Fibroblast of lung (primary cell): ENCODE results near the gene CYTIP. TPM values are rescaled to one million over a fixed set of nuclear protein-coding genes. Genes with fewer than 3 reads are reported as not detected.

Source experiments
- DNase-seq, 2 donors: peaks; one replicate each; pipeline versions ENCODE4 v3.0.0 to v3.0.0-alpha.2; 2010; ENCODE audit warnings: low read depth in 2 of 2
- H2AFZ ChIP-seq: 2 replicates; pipeline ENCODE4 v1.5.1; 2012; ENCODE audit warnings: low read length, control low read depth, inconsistent platforms
- H3K27ac ChIP-seq: 2 replicates; pipeline ENCODE4 v1.5.1; 2011; ENCODE audit warnings: low read length, control low read depth; ENCODE audit not compliant: insufficient read depth
- H3K27me3 ChIP-seq: 2 replicates; pipeline ENCODE4 v1.5.1; 2011; ENCODE audit warnings: mild to moderate bottlenecking, low read length; ENCODE audit not compliant: control insufficient read depth, insufficient read depth
- H3K36me3 ChIP-seq: 2 replicates; pipeline ENCODE4 v1.5.1; 2011; ENCODE audit warnings: low read length; ENCODE audit not compliant: control insufficient read depth, insufficient read depth
- H3K4me1 ChIP-seq: 2 replicates; pipeline ENCODE4 v1.5.1; 2011; ENCODE audit warnings: low read length; ENCODE audit not compliant: control insufficient read depth, insufficient read depth; ENCODE audit errors: extremely low read depth
- H3K4me2 ChIP-seq: 2 replicates; pipeline ENCODE4 v1.5.1; 2011; ENCODE audit warnings: low read length, control low read depth; ENCODE audit not compliant: insufficient read depth; ENCODE audit errors: extremely low read depth
- H3K4me3 ChIP-seq, 4 experiments: fragments of 200-600 bp in 1 of 4; sonication (generic) in 1 of 4; replicated peaks in 1 of 4; 2 replicates each; pipeline ENCODE4 v1.5.1; 2011 to 2016; ENCODE audit warnings: low read length in 4 of 4, low read depth in 3 of 4, mild to moderate bottlenecking in 3 of 4, control low read depth in 2 of 4, inconsistent platforms in 1 of 4, mixed read lengths in 1 of 4; ENCODE audit not compliant: insufficient read depth in 1 of 4; ENCODE audit errors: control extremely low read depth in 1 of 4
- H3K79me2 ChIP-seq: 2 replicates; pipeline ENCODE4 v1.5.1; 2012; ENCODE audit warnings: mild to moderate bottlenecking, low read length, inconsistent platforms; ENCODE audit not compliant: control insufficient read depth, insufficient read depth
- H3K9ac ChIP-seq: 2 replicates; pipeline ENCODE4 v1.5.1; 2011; ENCODE audit warnings: mild to moderate bottlenecking, low read length, control low read depth; ENCODE audit not compliant: insufficient read depth
- H3K9me3 ChIP-seq: 2 replicates; pipeline ENCODE4 v1.5.1; 2012; ENCODE audit warnings: low read depth, low read length; ENCODE audit not compliant: control insufficient read depth, insufficient read depth
- H4K20me1 ChIP-seq: 2 replicates; pipeline ENCODE4 v1.5.1; 2011; ENCODE audit warnings: low read length; ENCODE audit not compliant: control insufficient read depth, insufficient read depth; ENCODE audit errors: extremely low read depth
- EZH2 ChIP-seq: IDR thresholded peaks from 2 replicates; pipeline ENCODE4 v1.5.1; 2012; ENCODE audit warnings: low read length, control low read depth, mild to moderate bottlenecking; ENCODE audit errors: missing control alignments
- polyA plus RNA-seq, 2 donors: library from polyadenylated mRNA; depleted of rRNA in 1 of 2; stranded (reverse) in 1 of 2; unstranded in 1 of 2; fragments of >200 nt; gene quantifications; 2 replicates each; pipeline ENCODE4 v1.2.1, GENCODE V29; 2011 to 2012; ENCODE audit warnings: missing spikeins in 1 of 2
- total RNA-seq: library from RNA; depleted of rRNA; stranded (reverse); fragments of >200 nt; gene quantifications from 2 replicates; pipeline ENCODE4 v1.2.1, GENCODE V29; 2014
- TF ChIP-seq, protein P1 (sequence below), 2 donors: IDR thresholded peaks in 1 of 2; conservative IDR thresholded peaks in 1 of 2; 1 replicate in 1 of 2; 2 replicates in 1 of 2; pipeline ENCODE4 v1.5.1; 2011 to 2012; ENCODE audit warnings: low read length in 2 of 2, control low read depth in 1 of 2, inconsistent platforms in 1 of 2, low read depth in 1 of 2, mild to moderate bottlenecking in 1 of 2

Gene CYTIP
- total and polyA plus RNA-seq, 2 donors (not counting 1 experiment from before 2014, with no cell fraction given), result 0.17 TPM; not detected in 1

DNA sequence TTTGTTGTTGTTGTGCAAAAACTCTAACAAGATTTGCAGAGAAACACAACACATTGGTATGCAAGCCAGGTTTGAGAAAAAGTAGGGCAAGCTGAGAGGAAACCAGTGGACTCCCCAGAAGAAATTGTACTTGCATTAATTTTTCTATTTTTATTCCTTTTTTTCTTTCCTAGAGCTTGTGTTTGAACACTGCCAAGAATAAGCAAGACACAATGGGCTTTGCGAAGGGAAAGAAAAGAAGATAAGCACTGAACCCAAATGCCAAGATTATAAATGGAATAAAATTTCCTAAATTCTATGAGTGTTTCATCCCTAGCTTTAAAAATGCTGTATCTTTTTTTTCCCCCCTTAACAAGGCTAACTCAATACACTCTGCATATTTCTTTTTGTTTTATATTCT lies 17.0 kb upstream of the CYTIP start:
- Histone ChIP-seq H3K27me3 (no peaks in the 10 kb centered on the region), H3K9ac (no peak overlapping the region), H3K27ac (no peak overlapping the region), H3K4me2 (no peak overlapping the region), H4K20me1 (no peaks in the 10 kb centered on the region), H3K9me3 (no peaks in the 10 kb centered on the region), H3K4me1 (no peaks in the 10 kb centered on the region), H3K4me3 (no peak overlapping the region), H3K79me2 (no peaks in the 10 kb centered on the region), H2AFZ (no peak overlapping the region), H3K36me3 (no peaks in the 10 kb centered on the region)
- no peak for DNase-seq
- TF ChIP-seq, protein P1, sequence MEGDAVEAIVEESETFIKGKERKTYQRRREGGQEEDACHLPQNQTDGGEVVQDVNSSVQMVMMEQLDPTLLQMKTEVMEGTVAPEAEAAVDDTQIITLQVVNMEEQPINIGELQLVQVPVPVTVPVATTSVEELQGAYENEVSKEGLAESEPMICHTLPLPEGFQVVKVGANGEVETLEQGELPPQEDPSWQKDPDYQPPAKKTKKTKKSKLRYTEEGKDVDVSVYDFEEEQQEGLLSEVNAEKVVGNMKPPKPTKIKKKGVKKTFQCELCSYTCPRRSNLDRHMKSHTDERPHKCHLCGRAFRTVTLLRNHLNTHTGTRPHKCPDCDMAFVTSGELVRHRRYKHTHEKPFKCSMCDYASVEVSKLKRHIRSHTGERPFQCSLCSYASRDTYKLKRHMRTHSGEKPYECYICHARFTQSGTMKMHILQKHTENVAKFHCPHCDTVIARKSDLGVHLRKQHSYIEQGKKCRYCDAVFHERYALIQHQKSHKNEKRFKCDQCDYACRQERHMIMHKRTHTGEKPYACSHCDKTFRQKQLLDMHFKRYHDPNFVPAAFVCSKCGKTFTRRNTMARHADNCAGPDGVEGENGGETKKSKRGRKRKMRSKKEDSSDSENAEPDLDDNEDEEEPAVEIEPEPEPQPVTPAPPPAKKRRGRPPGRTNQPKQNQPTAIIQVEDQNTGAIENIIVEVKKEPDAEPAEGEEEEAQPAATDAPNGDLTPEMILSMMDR (conservative IDR thresholded peaks at IDR 0.05 in 1 of 2, IDR thresholded peaks at IDR 0.05 in 1 of 2; ENCODE audit: low read depth in 1 of 2, low read length in 2 of 2), result no peak
- TF ChIP-seq EZH2, result no peak

DNA sequence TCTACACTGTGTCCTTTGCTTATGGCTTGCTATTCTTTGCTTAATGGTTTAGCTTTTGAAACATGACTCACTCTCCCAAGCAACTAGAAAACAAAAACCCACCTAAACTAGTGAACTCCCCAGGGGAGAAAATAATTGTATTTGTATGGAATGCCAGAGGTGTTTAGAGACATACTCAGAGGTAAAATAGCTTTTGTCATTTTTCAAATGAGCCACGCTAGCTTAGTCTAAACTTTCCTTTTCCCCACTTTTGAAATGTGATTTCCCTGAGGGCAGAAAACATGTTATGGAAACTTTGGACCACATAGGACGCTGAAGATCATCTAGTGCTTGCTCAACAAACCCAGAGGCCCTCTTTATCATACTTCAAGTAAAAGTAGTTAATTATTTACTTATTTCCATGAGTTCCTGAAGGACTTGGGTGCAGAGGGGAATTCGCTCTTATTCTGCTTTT lies 16.5 kb upstream of the CYTIP start:
- TF ChIP-seq, protein P1 (conservative IDR thresholded peaks at IDR 0.05 in 1 of 2, IDR thresholded peaks at IDR 0.05 in 1 of 2; ENCODE audit: low read depth in 1 of 2, low read length in 2 of 2), result no peak
- no peak for TF ChIP-seq EZH2
- Histone ChIP-seq H3K4me2 (no peak overlapping the region), H3K4me1 (no peaks in the 10 kb centered on the region), H3K79me2 (no peaks in the 10 kb centered on the region), H2AFZ (no peak overlapping the region), H3K27me3 (no peaks in the 10 kb centered on the region), H3K4me3 (no peak overlapping the region), H3K36me3 (no peaks in the 10 kb centered on the region), H3K27ac (no peak overlapping the region), H4K20me1 (no peaks in the 10 kb centered on the region), H3K9me3 (no peaks in the 10 kb centered on the region), H3K9ac (no peak overlapping the region)
- no peak for DNase-seq

DNA sequence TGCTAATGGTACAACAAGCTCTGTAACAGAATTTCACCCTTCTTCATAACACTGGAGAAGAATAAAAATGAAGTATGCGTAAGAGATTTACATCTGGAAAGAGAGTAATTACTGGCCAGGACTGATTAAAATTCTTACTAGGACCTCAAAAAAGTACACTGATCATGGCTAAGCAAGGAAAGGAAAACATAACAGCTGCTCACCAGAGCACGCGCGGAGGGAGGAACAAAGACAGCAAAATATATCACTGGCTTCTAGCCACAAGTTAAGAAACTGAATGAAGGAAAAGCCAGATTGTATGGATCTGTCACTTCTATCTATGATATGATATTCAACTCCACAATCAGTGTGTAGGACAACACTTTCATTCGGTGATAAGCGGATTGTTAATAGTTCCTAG lies 15.6 kb upstream of the CYTIP start:
- Histone ChIP-seq H3K4me3 (no peak overlapping the region), H3K4me1 (no peaks in the 10 kb centered on the region), H3K9ac (no peak overlapping the region), H4K20me1 (no peaks in the 10 kb centered on the region), H3K36me3 (no peaks in the 10 kb centered on the region), H3K79me2 (no peaks in the 10 kb centered on the region), H2AFZ (no peak overlapping the region), H3K9me3 (no peaks in the 10 kb centered on the region), H3K27me3 (no peaks in the 10 kb centered on the region), H3K4me2 (no peak overlapping the region), H3K27ac (no peak overlapping the region)
- no peak for DNase-seq
- TF ChIP-seq EZH2, result no peak
- TF ChIP-seq, protein P1 (conservative IDR thresholded peaks at IDR 0.05 in 1 of 2, IDR thresholded peaks at IDR 0.05 in 1 of 2; ENCODE audit: low read depth in 1 of 2, low read length in 2 of 2), result no peak
